Measurements from ENCODE around the gene PRKCI. TPM values are rescaled to one million over a fixed set of nuclear protein-coding genes. Genes with fewer than 3 reads are reported as not detected.

Gene PRKCI
- polyA plus RNA-seq, 3 donors = 5.1 to 15.4 (median 11.6) TPM

- DNase-seq = no peak
Measured at GRCh38 chr3:170270282-170270881, 48.2 kb downstream of the PRKCI start.

GRCh38 chr3:170274641-170275040 is 52.4 kb downstream of the PRKCI start:
- Mint-ChIP-seq H3K36me3 (peaks cover 40 to 61% of the 10 kb centered on the region in 2 donors), H3K27ac (no peak overlapping the region), H3K4me3 (no peak overlapping the region), H3K27me3 (ENCODE audit: low read depth in 3 of 3) (peaks cover 0 to 3% (median 0%) of the 10 kb centered on the region in 3 donors), H3K4me1 (peaks cover 6% of the 10 kb centered on the region), H3K9me3 (no peaks in the 10 kb centered on the region)
- Histone ChIP-seq H3K27me3 (ENCODE audit: control insufficient read depth in 2 of 2, insufficient read depth in 2 of 2, low read length in 2 of 2) (no peaks in the 10 kb centered on the region), H3K9me3 (replicated peaks in 1 of 2; ENCODE audit: control insufficient read depth in 1 of 2, insufficient read depth in 1 of 2, low read length in 2 of 2) (no peaks in the 10 kb centered on the region), H2AFZ (ENCODE audit: insufficient read depth, low read depth, low read length, poor library complexity, severe bottlenecking) (no peak overlapping the region), H3K36me3 (replicated peaks in 1 of 2; ENCODE audit: control insufficient read depth in 1 of 2, insufficient read depth in 2 of 2, low read length in 2 of 2) (peaks cover 14 to 37% of the 10 kb centered on the region in 2 donors), H3K4me3 (replicated peaks in 1 of 3; ENCODE audit: low read depth in 2 of 3, low read length in 3 of 3) (no peak overlapping the region), H4K20me1 (ENCODE audit: insufficient read depth, low read length) (no peaks in the 10 kb centered on the region), H3K79me2 (ENCODE audit: insufficient read depth, low read length) (no peaks in the 10 kb centered on the region), H3K4me2 (replicated peaks; ENCODE audit: extremely low read depth, low read length, poor library complexity, severe bottlenecking) (no peak overlapping the region), H3K27ac (ENCODE audit: low read depth in 1 of 2, low read length in 2 of 2) (no peak overlapping the region), H3K9ac (ENCODE audit: insufficient read depth, low read length, poor library complexity, severe bottlenecking) (no peak overlapping the region), H3K4me1 (ENCODE audit: control insufficient read depth in 1 of 2, insufficient read depth in 2 of 2, low read length in 2 of 2) (no peaks in the 10 kb centered on the region)
- WGBS (ENCODE audit: insufficient coverage) = no CpG with 5 or more reads among the region's 2 CpGs
- no peak for TF ChIP-seq CTCF (IDR thresholded peaks at IDR 0.05)
- intact Hi-C loops (cut with micrococcal nuclease) = no loop called here
- no peak for DNase-seq

More at GRCh38 chr3:170270282-170270881, 48.2 kb downstream of the PRKCI start:
- Mint-ChIP-seq H3K27ac (no peak overlapping the region), H3K27me3 (ENCODE audit: low read depth in 3 of 3) (peaks cover 0 to 2% (median 0%) of the 10 kb centered on the region in 3 donors), H3K4me3 (no peak overlapping the region), H3K36me3 (peaks cover 34 to 60% of the 10 kb centered on the region in 2 donors), H3K4me1 (no peaks in the 10 kb centered on the region), H3K9me3 (no peaks in the 10 kb centered on the region)
- intact Hi-C loops (cut with micrococcal nuclease) = no loop called here
- Histone ChIP-seq H3K4me1 (ENCODE audit: control insufficient read depth in 1 of 2, insufficient read depth in 2 of 2, low read length in 2 of 2) (no peaks in the 10 kb centered on the region), H3K9me3 (replicated peaks in 1 of 2; ENCODE audit: control insufficient read depth in 1 of 2, insufficient read depth in 1 of 2, low read length in 2 of 2) (no peaks in the 10 kb centered on the region), H3K27me3 (ENCODE audit: control insufficient read depth in 2 of 2, insufficient read depth in 2 of 2, low read length in 2 of 2) (no peaks in the 10 kb centered on the region), H3K4me3 (replicated peaks in 1 of 3; ENCODE audit: low read depth in 2 of 3, low read length in 3 of 3) (no peak overlapping the region), H3K27ac (ENCODE audit: low read depth in 1 of 2, low read length in 2 of 2) (no peak overlapping the region), H3K79me2 (ENCODE audit: insufficient read depth, low read length) (no peaks in the 10 kb centered on the region), H2AFZ (ENCODE audit: insufficient read depth, low read depth, low read length, poor library complexity, severe bottlenecking) (no peak overlapping the region), H3K4me2 (replicated peaks; ENCODE audit: extremely low read depth, low read length, poor library complexity, severe bottlenecking) (no peak overlapping the region), H3K9ac (ENCODE audit: insufficient read depth, low read length, poor library complexity, severe bottlenecking) (no peak overlapping the region), H4K20me1 (ENCODE audit: insufficient read depth, low read length) (no peaks in the 10 kb centered on the region), H3K36me3 (replicated peaks in 1 of 2; ENCODE audit: control insufficient read depth in 1 of 2, insufficient read depth in 2 of 2, low read length in 2 of 2) (peaks cover 17 to 41% of the 10 kb centered on the region in 2 donors)
- WGBS (ENCODE audit: insufficient coverage) = 96% methylated on average over 6 of the region's 11 CpGs
- no peak for TF ChIP-seq CTCF (IDR thresholded peaks at IDR 0.05)
